ENCODE results near the gene RPS6KA2.

Gene RPS6KA2

DNA sequence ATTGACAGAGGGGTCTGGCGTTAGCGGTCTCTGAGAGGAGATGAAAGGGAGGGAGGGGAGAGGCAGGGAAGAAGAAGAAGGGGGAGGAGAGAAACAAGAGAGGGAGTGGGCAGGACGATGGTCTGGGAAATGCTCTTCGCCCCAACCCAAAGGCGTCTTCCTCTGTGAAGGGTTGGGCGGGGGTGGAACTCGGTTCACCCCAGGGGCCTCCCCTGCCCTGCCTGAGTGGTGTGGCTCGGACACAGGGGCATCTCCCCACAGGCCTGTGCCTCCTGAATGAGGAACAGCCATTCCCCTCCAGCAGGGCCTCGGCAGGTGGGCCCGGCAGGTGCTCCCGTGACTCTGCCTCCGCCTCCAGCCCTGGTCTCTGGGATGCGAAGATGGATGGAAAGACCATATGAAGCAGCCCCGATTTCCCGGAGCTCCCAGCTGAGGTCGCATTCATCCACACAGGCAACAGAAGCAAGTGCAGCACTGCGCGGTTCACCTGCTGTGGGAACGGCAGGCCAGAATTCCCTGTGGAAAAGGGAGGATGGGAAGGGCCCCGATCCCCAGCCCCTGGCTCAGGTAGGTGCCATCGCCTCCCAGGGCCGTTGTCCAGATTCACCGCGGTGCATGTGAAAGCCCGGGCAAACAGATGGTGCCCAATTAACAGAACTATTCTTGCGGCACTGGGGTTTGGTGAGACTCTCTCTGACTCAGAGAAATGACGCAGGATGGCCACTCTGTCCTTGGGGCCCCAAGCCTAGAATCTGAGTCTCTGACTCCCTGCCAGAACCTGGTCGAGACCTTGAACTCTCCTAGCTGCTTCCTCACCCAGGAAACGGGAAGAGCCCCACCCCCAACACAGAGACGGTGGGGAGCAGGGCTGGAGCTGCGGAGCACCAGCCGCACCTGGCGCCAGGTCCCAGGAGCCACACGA is 29.4 kb upstream of the RPS6KA2 start:
- no peak for DNase-seq (ENCODE audit: low read depth in 2 of 3, low spot score in 2 of 3)

DNA sequence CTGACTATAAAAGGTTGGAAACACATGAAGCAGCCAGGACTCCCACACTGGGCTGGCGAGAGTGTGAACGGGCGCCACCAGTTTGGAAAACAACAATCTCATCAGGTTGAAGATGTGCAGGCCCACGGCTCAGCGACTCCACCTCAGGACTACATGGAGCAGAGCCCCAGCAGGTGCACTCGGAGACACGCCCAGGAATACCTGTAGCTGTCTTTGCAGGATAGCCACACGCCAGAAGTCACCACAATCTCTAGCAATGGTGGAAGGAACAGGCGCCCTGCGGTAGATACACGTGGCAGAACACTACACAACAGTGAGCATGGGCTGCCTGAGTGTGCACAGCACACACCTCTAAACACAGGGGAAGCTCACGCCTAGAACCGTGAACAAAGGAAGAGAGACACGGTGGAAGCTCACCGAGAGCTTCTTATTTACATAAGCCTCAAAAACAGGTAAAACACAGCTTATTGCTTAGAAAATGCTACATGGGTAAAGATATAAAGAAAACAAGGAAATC is 28.7 kb upstream of the RPS6KA2 start:
- no peak for DNase-seq (ENCODE audit: low read depth in 2 of 3, low spot score in 2 of 3)

GRCh38 chr6:166655251-166655650 is 28.2 kb upstream of the RPS6KA2 start:
- no peak for DNase-seq (ENCODE audit: low read depth in 2 of 3, low spot score in 2 of 3)

DNA sequence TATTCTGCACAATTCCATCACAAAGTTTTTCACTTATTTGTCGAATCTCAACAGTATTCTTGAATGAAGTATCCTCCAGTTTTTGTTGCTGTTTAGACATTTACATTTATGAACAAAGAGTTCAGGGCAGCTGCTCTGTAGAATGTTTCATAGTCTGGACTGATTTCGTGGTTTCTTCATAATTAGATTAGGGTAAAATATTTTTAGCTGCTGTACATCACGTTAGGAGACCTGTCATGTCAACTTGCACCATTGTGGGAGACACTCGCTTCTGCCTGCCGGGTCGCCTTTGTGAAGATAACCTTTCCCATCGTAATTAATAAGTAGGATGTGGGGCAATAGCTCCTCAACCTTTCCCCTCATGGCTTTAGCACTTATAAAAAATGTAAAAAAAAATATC is 27.5 kb upstream of the RPS6KA2 start:
- DNase-seq (ENCODE audit: low read depth in 2 of 3, low spot score in 2 of 3): no peak

GRCh38 chr6:166653639-166653941 is 26.5 kb upstream of the RPS6KA2 start:
- DNase-seq (ENCODE audit: low read depth in 2 of 3, low spot score in 2 of 3): no peak

DNA sequence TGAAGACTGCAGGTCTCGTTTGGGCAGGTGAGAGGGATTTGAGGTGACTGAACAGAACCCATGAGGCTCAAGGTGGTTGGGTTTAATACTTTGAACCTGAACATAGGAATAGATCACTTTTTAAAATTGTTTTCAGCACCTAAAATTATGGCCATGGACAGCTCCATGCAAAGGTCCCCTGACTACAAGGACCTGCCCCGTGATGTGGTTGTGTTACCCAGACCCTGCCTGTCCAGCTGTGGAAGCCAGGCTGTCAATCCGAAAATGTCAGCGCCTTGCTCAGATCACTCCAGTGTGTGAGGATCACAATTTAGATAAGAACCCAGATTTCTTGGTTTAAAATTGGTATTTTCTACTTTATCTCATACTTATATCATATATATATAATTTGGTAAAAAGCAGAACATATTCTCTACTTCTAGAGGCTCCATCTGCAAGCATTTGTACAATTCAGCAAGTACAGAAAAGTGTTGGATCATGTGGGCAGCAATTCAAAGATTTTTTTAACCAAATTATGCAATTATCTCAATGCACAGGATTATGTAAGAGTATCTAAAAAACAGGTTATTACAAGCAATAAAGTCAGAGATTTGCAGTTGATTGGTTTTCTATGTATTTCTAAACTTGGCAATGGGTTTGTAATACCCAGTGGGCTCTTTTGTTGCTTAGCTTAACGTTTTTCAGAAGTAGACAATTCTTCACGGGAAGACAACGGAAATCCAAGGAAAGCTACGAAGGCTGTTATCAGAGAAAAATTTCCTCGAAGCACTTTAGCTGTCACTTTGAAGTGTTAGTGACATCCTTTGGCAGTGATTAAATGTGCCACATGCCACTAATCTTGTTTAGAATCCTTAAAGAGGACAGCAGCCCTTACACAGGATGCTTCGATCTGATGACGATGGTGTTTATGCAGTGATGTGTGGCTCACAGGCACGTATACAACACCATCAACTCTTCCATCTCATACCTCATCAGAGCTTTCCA is 24.1 kb upstream of the RPS6KA2 start:
- no peak for DNase-seq (ENCODE audit: low read depth in 2 of 3, low spot score in 2 of 3)

DNA sequence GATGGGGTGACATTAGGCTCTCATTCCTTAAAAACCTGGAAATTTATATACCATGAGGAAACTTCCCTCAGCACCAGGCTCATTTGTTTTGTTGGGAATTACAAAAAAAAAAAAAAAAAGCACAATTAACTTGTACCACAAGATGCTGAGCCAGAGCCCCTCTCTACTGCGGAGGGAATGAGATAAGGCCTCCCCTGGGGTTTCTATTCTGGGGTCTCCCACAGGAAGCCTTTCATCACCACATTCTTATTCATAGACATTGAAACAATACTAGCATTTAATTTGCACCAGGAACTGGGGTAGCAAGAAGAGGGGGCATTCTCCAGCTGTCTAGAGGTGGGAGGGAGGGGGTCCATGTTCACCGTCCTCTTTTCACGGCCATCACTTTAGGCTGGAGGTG is 23.0 kb upstream of the RPS6KA2 start:
- no peak for DNase-seq (ENCODE audit: low read depth in 2 of 3, low spot score in 2 of 3)

GRCh38 chr6:166648846-166649245 is 21.8 kb upstream of the RPS6KA2 start:
- no peak for DNase-seq (ENCODE audit: low read depth in 2 of 3, low spot score in 2 of 3)

DNA sequence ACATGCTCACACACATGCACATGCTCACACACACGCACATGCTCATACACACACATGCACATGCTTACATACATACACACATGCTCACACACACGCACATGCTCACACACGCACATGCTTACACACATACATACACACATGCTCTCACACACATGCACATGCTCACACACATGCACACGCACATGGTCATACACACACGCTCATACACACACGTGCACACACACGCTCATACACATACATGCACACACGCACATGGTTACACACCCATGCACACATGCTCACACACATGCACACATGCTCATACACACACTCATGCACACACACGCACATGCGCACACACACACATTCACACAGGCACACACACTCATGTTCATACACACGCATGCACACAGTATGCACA is 20.8 kb upstream of the RPS6KA2 start:
- DNase-seq (ENCODE audit: low read depth in 2 of 3, low spot score in 2 of 3): no peak

DNA sequence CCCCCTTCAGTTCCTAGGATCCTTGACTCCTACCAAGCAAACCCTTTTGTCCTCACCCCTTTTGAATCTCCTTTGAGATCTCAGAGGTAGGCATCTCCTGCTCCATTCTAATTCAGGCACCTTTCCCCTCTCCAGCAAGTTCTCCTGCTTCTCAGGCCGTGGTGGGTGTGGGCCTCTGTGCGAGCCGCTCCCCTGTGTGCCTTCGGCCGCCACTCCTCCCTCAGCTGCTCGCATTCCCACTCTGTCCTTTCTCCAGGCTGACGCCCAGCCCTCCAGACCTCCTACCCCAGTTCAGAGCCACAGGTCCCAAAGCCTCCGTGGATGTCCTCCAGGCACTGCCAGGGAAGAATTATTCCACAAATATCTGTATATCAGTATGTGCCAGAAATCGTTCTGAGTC is 19.7 kb upstream of the RPS6KA2 start:
- no peak for DNase-seq (ENCODE audit: low read depth in 2 of 3, low spot score in 2 of 3)

DNA sequence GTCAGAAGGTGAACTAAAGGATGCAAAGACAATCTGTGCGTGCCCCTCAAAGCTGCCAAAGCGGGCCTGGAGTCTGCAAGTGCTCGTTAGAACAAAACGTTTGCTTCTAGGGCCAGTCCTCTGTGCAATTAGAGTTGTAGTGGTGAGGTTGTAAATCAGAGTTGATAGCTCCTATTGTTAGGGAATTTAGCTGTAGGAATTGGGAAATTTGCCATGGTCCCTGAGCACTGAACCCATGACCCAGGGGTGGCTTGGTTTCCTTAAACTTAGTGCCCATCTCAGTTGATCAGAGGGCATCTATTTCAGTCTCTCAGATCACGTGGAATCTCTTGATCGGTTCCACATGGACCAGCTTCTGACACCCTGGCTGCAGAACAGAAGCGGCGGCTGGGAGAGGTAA is 18.8 kb upstream of the RPS6KA2 start:
- no peak for DNase-seq (ENCODE audit: low read depth in 2 of 3, low spot score in 2 of 3)

GRCh38 chr6:166644681-166645080 is 17.6 kb upstream of the RPS6KA2 start:
- DNase-seq (ENCODE audit: low read depth in 2 of 3, low spot score in 2 of 3): no peak

DNA sequence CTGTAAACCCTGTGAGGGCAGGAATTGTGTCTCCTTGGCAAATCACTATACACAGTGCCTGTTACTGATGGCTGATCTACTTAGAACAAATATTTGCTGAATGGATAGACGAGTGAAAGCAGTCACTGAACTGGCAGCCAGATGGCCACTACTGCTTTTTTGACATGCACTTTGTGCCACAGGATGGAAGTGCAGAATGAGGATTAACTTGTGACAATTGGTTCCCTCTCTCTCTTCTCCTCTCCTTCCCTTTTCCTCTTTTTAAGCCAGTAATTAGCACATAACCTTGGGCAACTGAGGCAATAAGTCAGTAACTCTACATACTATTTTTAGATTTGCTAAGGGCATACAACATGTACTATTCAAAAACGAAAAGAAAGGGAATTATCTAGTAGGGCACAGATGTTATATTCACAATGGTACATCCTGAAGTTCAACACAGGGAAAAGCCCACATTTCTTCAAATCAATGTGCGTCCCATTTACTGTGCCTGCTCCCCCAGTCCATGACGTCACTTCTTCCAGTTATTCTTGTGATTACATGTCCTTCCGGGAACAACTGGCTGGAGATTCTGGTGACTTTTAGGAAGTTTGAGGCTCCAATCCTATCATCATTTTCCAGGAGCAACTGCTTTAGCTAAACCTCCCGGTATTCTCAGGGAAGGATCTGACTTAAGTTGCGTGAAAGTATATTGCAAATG is 17.0 kb upstream of the RPS6KA2 start:
- DNase-seq (ENCODE audit: low read depth in 2 of 3, low spot score in 2 of 3): no peak

- no peak for DNase-seq (ENCODE audit: low read depth in 2 of 3, low spot score in 2 of 3)
Measured at GRCh38 chr6:166642646-166643045, 15.6 kb upstream of the RPS6KA2 start.

DNA sequence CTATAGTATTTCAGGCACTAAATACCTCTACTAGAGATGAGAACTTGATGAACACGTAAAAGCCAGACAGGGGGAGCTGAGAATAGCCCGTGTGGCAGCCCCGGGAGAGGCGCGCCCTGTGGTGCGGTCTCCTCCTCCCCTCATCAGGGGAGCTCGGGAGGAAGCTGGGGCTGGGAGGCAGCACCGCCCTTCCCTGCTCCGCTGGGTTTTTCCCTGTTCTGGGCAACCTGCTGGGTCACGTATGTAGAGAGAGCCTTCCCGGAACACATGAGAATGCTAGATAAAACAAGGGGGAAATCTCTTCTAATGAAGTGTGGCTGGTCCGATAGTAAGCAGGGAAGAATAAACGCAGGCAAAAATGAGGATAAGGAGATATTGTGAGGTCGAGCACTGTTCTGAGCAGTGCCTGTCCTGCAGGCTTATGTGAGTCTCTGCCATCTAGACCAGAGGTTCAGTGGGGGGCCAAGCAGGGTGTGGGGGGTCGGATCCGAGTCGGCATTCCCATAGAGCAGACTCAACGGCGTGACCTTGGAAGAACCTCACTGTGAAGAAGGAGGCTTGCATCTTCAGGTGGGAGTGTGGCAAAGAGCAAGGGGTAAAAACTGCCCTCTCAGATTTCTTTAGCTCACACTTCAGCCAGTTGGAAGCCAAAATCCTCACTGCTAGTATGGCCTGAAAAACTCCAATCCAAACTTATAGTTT is 13.4 kb upstream of the RPS6KA2 start:
- DNase-seq (ENCODE audit: low read depth in 2 of 3, low spot score in 2 of 3): no peak

GRCh38 chr6:166639921-166640320 is 12.9 kb upstream of the RPS6KA2 start:
- DNase-seq (ENCODE audit: low read depth in 2 of 3, low spot score in 2 of 3): no peak

GRCh38 chr6:166638573-166638964 is 11.5 kb upstream of the RPS6KA2 start:
- no peak for DNase-seq (ENCODE audit: low read depth in 2 of 3, low spot score in 2 of 3)

DNA sequence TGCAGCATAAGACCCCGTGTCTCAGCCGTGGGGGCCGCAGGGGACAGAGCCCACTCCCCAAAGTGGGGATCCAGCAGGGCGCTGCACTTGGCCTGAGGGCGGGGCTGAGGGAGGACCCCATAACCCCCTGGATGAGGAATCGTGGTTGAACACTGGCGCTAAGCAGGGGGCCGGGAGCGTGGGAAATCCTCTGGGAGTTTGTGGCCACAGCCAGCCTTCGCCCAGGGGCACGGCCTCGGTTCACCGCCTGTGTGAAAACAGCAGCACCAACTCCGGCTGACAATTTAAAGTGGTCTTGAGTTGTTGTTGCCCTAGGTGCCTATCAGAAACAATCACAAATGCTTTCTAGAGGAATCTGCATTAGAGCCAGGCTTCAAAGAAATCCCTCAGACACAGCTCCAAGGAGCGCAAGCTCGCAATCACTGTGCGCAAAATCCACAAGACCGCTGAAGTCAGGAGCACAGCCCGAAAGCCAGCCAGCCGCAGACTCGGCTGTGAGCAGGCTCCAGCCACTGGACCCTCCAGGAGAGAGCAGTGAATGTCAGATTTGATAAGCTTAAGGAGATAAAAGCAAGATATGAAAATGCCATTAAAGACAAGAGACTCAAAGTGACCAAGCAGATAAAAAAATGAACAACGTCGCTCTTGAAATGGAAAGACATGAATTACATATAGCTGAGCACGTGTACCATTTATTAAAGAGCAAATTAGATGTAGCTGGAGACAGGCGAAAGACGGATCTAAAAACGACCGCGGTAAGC is 10.9 kb upstream of the RPS6KA2 start:
- no peak for DNase-seq (ENCODE audit: low read depth in 2 of 3, low spot score in 2 of 3)

DNA sequence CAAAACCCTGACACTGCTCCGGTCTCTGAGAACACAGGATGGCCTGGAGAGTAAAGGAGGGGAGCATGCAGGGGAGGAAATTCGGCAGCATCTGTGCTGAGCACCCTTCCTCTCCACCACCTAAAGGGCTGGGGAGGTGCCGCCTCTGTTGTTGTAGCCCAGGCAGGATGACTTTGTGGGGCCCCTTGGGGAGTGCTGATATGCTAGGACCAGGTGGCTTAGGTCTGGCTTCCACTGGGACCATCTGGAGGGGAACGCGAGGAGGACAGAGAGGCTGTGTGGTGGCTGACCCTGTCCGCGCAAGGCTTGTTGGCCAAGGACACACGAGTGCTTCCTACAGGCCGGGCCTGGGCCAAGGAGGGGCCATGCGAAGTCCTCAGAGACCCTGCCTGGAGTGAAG is 9.9 kb upstream of the RPS6KA2 start:
- no peak for DNase-seq (ENCODE audit: low read depth in 2 of 3, low spot score in 2 of 3)
